HepG2 (cell line): ENCODE measurements around the gene XXYLT1. TPM values are rescaled to one million over a fixed set of nuclear protein-coding genes. Genes with fewer than 3 reads are reported as not detected.
A peak's percentile ranks its signal among the peaks of the same experiment; 100 is the strongest.

Source experiments
- FLYWCH1 ChIP-seq: sonication (generic); formaldehyde crosslinking; IDR thresholded peaks from 2 replicates; pipeline ENCODE4 v1.8.1; 2023; ENCODE audit warnings: mild to moderate bottlenecking, missing genetic modification reagents
- FOSL2 ChIP-seq: sonication (generic); formaldehyde crosslinking; IDR thresholded peaks from 2 replicates; pipeline ENCODE4 v1.4.0; 2020; ENCODE audit warnings: missing genetic modification reagents
- GATA4 ChIP-seq: sonication (generic); IDR thresholded peaks from 2 replicates; pipeline ENCODE4 v1.6.1; 2016; ENCODE audit warnings: antibody characterized with exemption, low read depth, borderline replicate concordance
- HOXA5 ChIP-seq: sonication (generic); formaldehyde crosslinking; IDR thresholded peaks from 2 replicates; pipeline ENCODE4 v1.4.0; 2020; ENCODE audit warnings: missing genetic modification reagents
- NBN ChIP-seq: fragments of 450-650 bp; conservative IDR thresholded peaks from 2 replicates; pipeline ENCODE4 v1.6.1; 2017
- SATB2 ChIP-seq: sonication (generic); formaldehyde crosslinking; IDR thresholded peaks from 2 replicates; pipeline ENCODE4 v1.5.0; 2020; ENCODE audit warnings: missing genetic modification reagents
- SMAD9 ChIP-seq: sonication (generic); formaldehyde crosslinking; IDR thresholded peaks from 2 replicates; pipeline ENCODE4 v1.5.1; 2020; ENCODE audit warnings: mild to moderate bottlenecking, missing genetic modification reagents
- ZNF232 ChIP-seq: sonication (generic); formaldehyde crosslinking; IDR thresholded peaks from 2 replicates; pipeline ENCODE4 v1.4.0; 2020; ENCODE audit warnings: missing genetic modification reagents, borderline replicate concordance
- ZNF256 ChIP-seq: sonication (generic); formaldehyde crosslinking; conservative IDR thresholded peaks from 2 replicates; pipeline ENCODE4 v1.4.0; 2020; ENCODE audit warnings: missing genetic modification reagents
- ZNF44 ChIP-seq: sonication (generic); formaldehyde crosslinking; IDR thresholded peaks from 2 replicates; pipeline ENCODE4 v1.5.1; 2020; ENCODE audit warnings: mild to moderate bottlenecking, missing genetic modification reagents
- ZNF766 ChIP-seq: sonication (generic); formaldehyde crosslinking; IDR thresholded peaks from 2 replicates; pipeline ENCODE4 v1.5.0; 2020; ENCODE audit warnings: missing genetic modification reagents, borderline replicate concordance
- polyA plus RNA-seq, 8 experiments: library from polyadenylated mRNA; depleted of rRNA in 3 of 8; stranded (reverse) in 7 of 8; unstranded in 1 of 8; fragments of >200 nt; fragmentation: Illumina TruSeq in 4 of 8; extraction: Trizol in 4 of 8; gene quantifications; 2 replicates each; pipeline versions ENCODE4 v1.2.1 to v1.2.3, GENCODE V29; 2011 to 2016; ENCODE audit warnings: low read depth in 4 of 8, missing spikeins in 1 of 8, mixed read lengths in 1 of 8; ENCODE audit not compliant: insufficient read depth in 1 of 8
- total RNA-seq, 5 experiments: library from RNA; depleted of rRNA; stranded (reverse); fragments of >200 nt; fragmentation: Illumina TruSeq; extraction: Trizol; gene quantifications; 2 replicates each; pipeline ENCODE4 v1.2.3, GENCODE V29; 2016; ENCODE audit warnings: low read depth in 1 of 5
- TF ChIP-seq, protein P1 (sequence below): sonication (generic); formaldehyde crosslinking; IDR thresholded peaks from 2 replicates; pipeline ENCODE4 v1.4.0; 2020; ENCODE audit warnings: missing genetic modification reagents
- TF ChIP-seq, protein P2 (sequence below): sonication (generic); formaldehyde crosslinking; IDR thresholded peaks from 2 replicates; pipeline ENCODE4 v1.5.0; 2020; ENCODE audit warnings: missing genetic modification reagents
- TF ChIP-seq, protein P3 (sequence below): sonication (generic); formaldehyde crosslinking; IDR thresholded peaks from 2 replicates; pipeline ENCODE4 v1.5.0; 2020; ENCODE audit warnings: missing genetic modification reagents, mild to moderate bottlenecking, borderline replicate concordance
- TF ChIP-seq, protein P4 (sequence below): sonication (generic); formaldehyde crosslinking; IDR thresholded peaks from 2 replicates; pipeline ENCODE4 v1.9.0; 2021; ENCODE audit warnings: mild to moderate bottlenecking, missing genetic modification reagents
- TF ChIP-seq, protein P5 (sequence below): sonication (generic); formaldehyde crosslinking; IDR thresholded peaks from 2 replicates; pipeline ENCODE4 v1.4.0; 2020; ENCODE audit warnings: mild to moderate bottlenecking, missing genetic modification reagents
- TF ChIP-seq, protein P6 (sequence below): sonication (generic); formaldehyde crosslinking; IDR thresholded peaks from 2 replicates; pipeline ENCODE4 v1.5.1; 2020; ENCODE audit warnings: mild to moderate bottlenecking, missing genetic modification reagents, moderate library complexity

The XXYLT1 gene
- total and polyA plus RNA-seq, 2 of the 13 experiments (the other 11 are each of a cell fraction or from before 2014, with no cell fraction given): 17.7 to 19.0 TPM

DNA sequence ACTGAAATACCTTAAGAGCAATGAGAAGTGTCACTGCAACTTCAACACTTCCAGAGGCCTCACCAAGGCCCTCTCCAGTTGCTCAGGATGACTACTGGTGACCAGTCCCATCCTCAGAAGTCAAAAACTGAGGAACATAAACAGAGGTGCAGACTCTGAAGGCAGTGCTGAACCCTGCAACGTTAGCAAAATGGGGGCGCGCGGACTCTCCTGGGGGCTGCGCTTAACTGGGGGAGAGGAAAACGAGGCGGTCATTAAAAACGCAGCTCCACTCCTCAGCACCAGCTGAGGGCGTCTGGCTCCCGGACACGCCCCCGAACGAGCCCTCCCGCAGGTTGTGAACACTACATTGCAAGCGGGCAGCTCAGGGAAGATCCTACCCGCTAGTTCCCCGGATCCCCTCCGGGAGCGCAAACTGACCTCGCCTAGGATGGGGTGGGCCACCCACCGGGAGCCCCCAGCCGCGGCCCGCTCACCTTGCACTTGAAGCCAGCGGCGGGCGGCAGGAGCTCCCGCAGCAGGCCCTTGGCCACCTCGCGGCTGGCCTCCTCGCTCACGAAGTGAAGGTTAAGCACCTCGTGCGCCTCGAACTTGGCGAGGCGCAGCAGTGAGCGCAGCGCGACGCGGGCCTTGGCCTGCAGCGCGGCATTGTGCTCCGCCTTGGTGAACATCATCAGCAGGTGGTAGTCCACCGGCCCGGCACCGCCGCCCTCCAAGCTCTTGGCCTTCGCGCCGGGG, 711 bp downstream of the XXYLT1 start (continued):
- TF ChIP-seq, protein P1, sequence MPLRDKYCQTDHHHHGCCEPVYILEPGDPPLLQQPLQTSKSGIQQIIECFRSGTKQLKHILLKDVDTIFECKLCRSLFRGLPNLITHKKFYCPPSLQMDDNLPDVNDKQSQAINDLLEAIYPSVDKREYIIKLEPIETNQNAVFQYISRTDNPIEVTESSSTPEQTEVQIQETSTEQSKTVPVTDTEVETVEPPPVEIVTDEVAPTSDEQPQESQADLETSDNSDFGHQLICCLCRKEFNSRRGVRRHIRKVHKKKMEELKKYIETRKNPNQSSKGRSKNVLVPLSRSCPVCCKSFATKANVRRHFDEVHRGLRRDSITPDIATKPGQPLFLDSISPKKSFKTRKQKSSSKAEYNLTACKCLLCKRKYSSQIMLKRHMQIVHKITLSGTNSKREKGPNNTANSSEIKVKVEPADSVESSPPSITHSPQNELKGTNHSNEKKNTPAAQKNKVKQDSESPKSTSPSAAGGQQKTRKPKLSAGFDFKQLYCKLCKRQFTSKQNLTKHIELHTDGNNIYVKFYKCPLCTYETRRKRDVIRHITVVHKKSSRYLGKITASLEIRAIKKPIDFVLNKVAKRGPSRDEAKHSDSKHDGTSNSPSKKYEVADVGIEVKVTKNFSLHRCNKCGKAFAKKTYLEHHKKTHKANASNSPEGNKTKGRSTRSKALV: peak; percentile 99
- TF ChIP-seq HOXA5 (CRISPR knock-in tag) (peak; percentile 73; the same call in 1 of the 2 replicates), ZNF256 (CRISPR knock-in tag) (0 out of 2 replicates have a peak, but pooled peaks have one; percentile 51), ZNF232 (CRISPR knock-in tag) (peak; percentile 31), ZNF44 (CRISPR knock-in tag) (0 out of 2 replicates have a peak, but pooled peaks have one; percentile 56), NBN (no peak), SATB2 (CRISPR knock-in tag) (0 out of 2 replicates have a peak, but pooled peaks have one; percentile 52), GATA4 (no peak), ZNF766 (CRISPR knock-in tag) (peak; percentile 78; the same call in 1 of the 2 replicates), FOSL2 (CRISPR knock-in tag) (peak; percentile 36; the same call in 1 of the 2 replicates), FLYWCH1 (CRISPR knock-in tag) (peak; percentile 84; the same call in 1 of the 2 replicates), SMAD9 (CRISPR knock-in tag) (no peak)
- TF ChIP-seq, protein P2, sequence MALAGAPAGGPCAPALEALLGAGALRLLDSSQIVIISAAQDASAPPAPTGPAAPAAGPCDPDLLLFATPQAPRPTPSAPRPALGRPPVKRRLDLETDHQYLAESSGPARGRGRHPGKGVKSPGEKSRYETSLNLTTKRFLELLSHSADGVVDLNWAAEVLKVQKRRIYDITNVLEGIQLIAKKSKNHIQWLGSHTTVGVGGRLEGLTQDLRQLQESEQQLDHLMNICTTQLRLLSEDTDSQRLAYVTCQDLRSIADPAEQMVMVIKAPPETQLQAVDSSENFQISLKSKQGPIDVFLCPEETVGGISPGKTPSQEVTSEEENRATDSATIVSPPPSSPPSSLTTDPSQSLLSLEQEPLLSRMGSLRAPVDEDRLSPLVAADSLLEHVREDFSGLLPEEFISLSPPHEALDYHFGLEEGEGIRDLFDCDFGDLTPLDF (CRISPR knock-in tag): no peak
- TF ChIP-seq, protein P3, sequence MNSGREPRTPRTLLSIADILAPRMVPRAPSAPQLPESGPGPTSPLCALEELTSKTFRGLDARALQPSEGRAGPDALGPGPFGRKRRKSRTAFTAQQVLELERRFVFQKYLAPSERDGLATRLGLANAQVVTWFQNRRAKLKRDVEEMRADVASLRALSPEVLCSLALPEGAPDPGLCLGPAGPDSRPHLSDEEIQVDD (CRISPR knock-in tag): 0 out of 2 replicates have a peak, but pooled peaks have one; percentile 72
- TF ChIP-seq, protein P4, sequence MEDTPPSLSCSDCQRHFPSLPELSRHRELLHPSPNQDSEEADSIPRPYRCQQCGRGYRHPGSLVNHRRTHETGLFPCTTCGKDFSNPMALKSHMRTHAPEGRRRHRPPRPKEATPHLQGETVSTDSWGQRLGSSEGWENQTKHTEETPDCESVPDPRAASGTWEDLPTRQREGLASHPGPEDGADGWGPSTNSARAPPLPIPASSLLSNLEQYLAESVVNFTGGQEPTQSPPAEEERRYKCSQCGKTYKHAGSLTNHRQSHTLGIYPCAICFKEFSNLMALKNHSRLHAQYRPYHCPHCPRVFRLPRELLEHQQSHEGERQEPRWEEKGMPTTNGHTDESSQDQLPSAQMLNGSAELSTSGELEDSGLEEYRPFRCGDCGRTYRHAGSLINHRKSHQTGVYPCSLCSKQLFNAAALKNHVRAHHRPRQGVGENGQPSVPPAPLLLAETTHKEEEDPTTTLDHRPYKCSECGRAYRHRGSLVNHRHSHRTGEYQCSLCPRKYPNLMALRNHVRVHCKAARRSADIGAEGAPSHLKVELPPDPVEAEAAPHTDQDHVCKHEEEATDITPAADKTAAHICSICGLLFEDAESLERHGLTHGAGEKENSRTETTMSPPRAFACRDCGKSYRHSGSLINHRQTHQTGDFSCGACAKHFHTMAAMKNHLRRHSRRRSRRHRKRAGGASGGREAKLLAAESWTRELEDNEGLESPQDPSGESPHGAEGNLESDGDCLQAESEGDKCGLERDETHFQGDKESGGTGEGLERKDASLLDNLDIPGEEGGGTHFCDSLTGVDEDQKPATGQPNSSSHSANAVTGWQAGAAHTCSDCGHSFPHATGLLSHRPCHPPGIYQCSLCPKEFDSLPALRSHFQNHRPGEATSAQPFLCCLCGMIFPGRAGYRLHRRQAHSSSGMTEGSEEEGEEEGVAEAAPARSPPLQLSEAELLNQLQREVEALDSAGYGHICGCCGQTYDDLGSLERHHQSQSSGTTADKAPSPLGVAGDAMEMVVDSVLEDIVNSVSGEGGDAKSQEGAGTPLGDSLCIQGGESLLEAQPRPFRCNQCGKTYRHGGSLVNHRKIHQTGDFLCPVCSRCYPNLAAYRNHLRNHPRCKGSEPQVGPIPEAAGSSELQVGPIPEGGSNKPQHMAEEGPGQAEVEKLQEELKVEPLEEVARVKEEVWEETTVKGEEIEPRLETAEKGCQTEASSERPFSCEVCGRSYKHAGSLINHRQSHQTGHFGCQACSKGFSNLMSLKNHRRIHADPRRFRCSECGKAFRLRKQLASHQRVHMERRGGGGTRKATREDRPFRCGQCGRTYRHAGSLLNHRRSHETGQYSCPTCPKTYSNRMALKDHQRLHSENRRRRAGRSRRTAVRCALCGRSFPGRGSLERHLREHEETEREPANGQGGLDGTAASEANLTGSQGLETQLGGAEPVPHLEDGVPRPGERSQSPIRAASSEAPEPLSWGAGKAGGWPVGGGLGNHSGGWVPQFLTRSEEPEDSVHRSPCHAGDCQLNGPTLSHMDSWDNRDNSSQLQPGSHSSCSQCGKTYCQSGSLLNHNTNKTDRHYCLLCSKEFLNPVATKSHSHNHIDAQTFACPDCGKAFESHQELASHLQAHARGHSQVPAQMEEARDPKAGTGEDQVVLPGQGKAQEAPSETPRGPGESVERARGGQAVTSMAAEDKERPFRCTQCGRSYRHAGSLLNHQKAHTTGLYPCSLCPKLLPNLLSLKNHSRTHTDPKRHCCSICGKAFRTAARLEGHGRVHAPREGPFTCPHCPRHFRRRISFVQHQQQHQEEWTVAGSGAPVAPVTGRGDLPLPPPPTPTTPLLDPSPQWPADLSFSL: no peak
- TF ChIP-seq, protein P5, sequence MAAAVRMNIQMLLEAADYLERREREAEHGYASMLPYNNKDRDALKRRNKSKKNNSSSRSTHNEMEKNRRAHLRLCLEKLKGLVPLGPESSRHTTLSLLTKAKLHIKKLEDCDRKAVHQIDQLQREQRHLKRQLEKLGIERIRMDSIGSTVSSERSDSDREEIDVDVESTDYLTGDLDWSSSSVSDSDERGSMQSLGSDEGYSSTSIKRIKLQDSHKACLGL: peak; percentile 83; the same call in 1 of the 2 replicates
- TF ChIP-seq, protein P6, sequence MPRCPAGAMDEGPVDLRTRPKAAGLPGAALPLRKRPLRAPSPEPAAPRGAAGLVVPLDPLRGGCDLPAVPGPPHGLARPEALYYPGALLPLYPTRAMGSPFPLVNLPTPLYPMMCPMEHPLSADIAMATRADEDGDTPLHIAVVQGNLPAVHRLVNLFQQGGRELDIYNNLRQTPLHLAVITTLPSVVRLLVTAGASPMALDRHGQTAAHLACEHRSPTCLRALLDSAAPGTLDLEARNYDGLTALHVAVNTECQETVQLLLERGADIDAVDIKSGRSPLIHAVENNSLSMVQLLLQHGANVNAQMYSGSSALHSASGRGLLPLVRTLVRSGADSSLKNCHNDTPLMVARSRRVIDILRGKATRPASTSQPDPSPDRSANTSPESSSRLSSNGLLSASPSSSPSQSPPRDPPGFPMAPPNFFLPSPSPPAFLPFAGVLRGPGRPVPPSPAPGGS: peak; percentile 95
